ENCODE measurements around the gene TYW5.

- TF ChIP-seq POLR2A (IDR thresholded peaks at IDR 0.05; ENCODE audit: low read depth) (no peak), EP300 (IDR thresholded peaks at IDR 0.05) (no peak), POLR2AphosphoS5 (IDR thresholded peaks at IDR 0.05) (no peak), CTCF (IDR thresholded peaks at IDR 0.05) (no peak)
Measured at GRCh38 chr2:199979398-199979797, 24.1 kb upstream of the TYW5 start.
